GM18909 (cell line): ENCODE results near the gene PPP2R2D.
A peak's percentile ranks its signal among the peaks of the same experiment; 100 is the strongest.

Experiments
- ATAC-seq: cut with Tn5 transposase; IDR thresholded peaks from one replicate; pipeline ENCODE4 v1.9.1; 2021; ENCODE audit warnings: mild to moderate bottlenecking; ENCODE audit not compliant: unreplicated experiment, poor library complexity

PPP2R2D gene

GRCh38 chr10:131886237-131886636 lies 14.6 kb upstream of the PPP2R2D start:
- ATAC-seq: no peak

DNA sequence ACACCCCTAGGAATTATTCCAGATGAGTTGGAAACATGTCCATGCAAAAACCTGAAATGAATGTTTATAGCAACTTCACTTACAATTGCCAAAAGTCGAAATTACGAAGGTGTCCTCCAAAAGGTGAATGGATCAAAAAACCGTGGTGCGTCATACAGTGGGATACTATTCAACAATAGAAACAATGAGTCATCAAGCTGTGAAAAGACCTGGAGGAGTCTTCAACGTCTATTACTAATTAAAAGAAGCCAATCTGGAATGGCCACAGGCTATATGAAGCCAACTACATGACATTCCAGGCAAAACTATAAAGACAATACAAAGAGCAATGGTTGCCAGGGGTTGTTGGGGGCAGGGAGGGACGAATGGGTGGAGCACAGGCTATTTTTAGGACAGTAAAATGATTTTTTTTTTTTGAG lies 12.6 kb upstream of the PPP2R2D start:
- ATAC-seq: no peak

- no peak for ATAC-seq
Observed at GRCh38 chr10:131889755-131890154, 11.1 kb upstream of the PPP2R2D start.

GRCh38 chr10:131890276-131891195 lies 10.3 kb upstream of the PPP2R2D start:
- ATAC-seq: no peak

DNA sequence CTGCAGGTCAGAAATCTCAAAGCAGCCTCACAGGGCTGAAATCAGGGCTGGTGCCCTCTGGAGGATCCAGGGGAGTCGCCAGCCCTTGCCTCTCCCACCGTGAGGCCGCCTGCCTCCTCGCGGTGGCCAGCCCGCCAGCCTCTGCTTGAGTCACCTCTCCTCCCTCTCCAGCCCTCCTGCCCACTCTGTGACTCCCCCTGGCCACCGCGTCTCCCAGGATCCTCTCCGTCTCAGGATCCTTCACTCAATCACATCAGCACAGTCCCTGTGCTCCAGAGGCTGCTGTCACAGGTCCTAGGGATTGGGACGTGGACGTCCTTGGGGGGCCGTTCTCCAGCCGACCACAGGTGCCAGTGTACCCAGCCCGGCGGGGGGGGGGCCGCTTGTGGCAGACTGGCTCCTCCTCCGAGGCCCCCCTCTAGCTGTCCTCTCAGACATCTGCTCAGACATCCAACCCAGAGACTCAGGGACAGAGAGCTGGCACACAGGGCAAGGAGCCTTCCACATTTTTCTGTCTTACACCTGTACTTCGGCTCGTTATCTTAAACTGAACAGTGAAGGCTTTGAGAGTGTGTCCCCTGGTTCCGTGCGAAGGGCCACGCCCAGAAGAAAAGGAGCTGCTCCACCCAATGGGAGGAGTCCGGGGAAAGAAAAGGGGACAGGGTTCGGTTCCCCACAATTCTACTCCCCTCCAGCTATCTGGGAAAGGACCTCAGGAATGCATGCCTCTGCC lies 9.4 kb upstream of the PPP2R2D start:
- ATAC-seq: no peak

- ATAC-seq: no peak
Observed at GRCh38 chr10:131891929-131892805, 8.6 kb upstream of the PPP2R2D start.

- no peak for ATAC-seq
Observed at GRCh38 chr10:131892806-131893675, 7.8 kb upstream of the PPP2R2D start.

DNA sequence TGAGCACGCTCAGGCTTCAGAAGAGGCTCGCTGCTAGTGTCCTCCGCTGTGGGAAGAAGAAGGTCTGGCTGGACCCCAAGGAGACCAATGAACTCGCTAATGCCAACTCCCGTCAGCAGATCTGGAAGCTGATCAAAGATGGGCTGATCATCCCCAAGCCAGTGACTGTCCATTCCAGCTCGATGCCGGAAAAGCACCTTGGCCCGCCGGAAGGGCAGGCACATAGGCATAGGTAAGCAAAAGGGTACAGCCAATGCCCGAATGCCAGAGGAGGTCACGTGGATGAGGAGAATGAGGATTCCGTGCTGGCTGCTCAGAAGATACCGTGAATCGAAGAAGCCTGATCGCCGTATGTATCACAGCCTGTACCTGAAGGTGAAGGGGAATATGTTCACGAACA lies 5.7 kb upstream of the PPP2R2D start:
- ATAC-seq: no peak

DNA sequence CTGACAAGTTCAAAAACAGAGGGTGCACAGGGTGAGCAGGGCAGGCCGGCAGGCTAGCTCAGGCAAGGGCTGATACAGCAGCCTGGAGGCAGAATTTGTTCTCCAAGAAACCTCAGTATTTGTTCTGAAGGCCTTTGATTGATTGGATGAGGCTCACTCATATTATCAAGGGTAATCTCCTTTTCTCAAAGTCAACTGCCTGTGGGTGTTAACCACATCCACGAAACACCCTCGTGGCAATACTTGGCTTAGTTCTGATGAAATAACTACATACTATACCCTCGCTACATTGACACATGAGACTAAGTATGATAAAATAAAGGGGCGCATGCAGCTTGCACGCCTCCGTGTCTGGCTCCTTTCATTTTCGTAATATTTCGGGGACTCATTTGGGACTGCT lies 4.4 kb upstream of the PPP2R2D start:
- ATAC-seq: no peak

GRCh38 chr10:131897297-131897899 lies 3.4 kb upstream of the PPP2R2D start:
- ATAC-seq: no peak

DNA sequence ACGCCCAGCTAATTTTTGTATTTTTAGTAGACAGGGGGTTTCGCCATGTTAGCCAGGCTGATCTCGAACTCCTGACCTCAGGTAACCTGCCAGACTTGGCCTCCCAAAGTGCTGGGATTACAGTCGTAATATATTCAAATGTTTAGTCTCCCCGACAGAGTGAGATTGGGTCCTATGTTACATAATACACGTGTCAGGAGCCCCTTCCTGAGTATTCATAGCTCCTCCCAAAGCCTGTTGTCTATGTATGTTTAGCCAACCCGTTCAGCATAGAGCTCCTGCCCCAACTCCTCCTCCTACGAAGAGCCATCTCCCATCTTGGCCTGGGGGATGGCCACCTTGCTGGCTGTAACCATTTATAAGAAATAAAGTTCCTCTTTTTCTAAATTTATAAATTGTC lies 2.7 kb upstream of the PPP2R2D start:
- no peak for ATAC-seq

DNA sequence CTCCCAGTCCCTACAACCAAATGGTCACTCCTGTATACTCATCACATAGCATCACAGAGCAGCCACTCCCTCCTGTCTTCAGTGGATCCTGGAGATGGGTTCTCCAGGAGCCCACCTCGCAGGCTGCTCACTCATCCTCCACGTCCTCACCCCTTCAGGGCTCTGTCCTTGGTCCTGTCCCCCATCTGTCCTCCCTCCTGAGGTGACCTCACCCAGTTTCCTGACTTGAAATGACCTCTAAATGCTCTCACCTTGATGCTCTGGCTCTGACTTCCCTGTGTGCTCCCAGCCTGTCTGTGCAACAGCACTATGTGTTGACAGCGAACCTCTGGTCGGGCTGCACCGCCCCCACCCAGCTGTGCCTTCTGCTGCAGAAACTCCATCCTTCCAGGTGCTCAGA lies 2.1 kb upstream of the PPP2R2D start:
- ATAC-seq: no peak

DNA sequence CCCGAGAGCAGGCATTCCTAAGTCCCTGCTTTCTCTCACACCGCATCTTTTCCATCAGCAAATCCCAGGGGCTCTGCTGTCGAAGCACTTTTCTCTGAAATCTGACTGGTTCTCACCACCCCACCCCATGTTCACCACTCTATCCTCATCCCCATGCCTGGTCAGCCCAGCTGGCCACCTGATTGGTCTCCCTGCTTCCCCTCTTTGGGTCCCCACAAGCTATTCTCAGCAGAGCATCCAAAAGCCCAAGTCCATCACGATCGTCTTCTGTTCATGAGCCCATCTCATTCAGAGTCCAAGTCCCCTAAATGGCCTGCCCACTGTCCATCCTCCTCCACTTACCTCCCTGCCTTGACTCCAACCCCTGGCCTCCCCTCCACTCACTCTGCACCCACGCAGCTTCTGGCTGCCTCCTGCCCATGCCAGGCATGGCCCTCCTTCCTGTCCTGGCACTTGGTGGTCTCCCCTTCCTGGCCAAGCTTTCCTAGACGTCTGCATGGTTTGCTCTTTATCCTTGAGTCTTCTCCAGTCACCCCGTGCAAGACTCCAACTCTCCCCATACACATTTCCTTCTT lies 1.6 kb upstream of the PPP2R2D start:
- ATAC-seq: no peak

DNA sequence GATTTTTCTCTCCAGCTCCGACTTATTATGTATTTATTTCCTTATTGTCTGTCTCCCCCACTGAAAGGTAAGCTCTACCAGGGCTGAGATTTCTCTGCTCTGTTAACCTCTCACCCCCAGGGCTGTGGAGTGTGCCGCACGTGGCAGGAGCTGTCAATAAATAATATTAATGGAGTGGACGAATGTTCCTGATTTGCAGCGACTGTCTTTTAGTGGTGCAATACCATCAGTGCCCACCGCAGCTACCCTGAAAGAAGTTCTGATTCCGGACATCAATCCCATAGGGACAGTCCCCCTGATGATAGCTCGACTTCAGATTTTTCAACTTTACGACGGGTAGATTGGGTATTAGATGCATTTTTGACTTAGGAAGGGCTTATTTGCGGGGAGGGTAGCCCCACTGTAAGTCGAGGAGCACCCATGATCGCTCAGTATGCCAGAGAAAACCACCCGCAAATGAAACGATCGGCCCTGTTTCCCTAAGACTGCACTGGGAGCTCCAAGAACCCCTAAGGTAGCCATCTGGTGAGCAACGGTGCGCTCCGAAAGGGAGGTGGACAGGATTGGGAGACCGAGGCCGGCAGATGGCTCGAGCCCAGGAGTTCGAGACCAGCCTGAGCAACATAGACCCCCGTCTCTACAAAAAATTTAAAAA lies 986 bp upstream of the PPP2R2D start:
- ATAC-seq: no peak

DNA sequence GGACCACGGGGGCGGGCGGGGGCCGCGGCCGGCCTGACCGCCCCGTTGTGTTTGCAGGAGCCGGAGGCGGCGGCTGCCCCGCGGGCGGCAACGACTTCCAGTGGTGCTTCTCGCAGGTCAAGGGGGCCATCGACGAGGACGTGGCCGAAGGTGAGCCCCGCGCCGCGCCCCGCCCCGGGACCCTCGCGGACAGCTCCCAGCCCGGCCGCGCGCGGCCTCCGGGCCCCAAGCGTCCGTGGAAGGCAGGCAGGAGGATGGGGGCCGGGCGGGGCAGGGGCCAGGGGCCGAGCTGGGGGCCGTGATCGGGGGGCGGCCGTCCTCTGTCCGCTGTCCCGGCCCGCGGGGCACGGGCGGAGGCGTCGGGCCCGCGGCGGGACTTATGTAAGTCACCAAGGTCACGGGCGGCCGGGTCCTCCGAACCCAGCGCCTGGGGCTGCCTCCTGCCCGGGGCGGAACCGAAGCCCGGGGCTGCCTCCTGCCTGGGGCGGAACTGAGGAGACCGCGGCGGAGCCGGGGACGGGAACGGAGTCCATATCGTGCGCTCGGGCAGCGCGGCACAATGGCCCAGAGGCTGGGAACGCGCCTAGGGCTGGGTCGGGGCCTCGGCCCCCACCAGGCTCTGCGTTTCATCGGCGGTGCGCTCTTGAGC lies 497 bp downstream of the PPP2R2D start:
- peak; percentile 25 for ATAC-seq

DNA sequence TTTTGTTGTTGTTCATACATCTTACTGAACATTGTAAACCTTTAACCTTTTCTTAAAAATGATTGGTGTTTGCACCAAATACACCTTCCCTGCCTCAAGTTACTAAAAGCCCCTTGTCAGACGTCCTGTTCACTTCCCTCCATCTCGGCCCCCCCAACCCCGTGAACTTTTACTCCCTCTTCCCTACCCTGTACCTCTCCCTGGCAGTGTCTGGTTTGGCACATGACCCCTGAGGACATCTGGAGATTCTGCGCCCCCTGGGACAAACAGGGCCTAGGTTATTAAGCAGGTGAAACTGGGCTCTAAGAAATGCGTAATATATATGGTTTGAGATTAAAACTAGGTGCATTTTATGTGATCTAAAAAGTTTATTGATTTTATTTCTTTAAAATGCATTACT lies 1.4 kb downstream of the PPP2R2D start:
- no peak for ATAC-seq

- no peak for ATAC-seq
Observed at GRCh38 chr10:131902691-131903090, 1.9 kb downstream of the PPP2R2D start.

GRCh38 chr10:131905267-131905571 lies 4.4 kb downstream of the PPP2R2D start:
- ATAC-seq: no peak
